Measurements from ENCODE around the gene CYP4F8.

GRCh38 chr19:15656467-15656866 is 41.4 kb downstream of the CYP4F8 start:
- no peak for TF ChIP-seq CTCF (IDR thresholded peaks at IDR 0.05)
- TF ChIP-seq POLR2A (IDR thresholded peaks at IDR 0.05) = no peak
- no peak for TF ChIP-seq POLR2AphosphoS5 (IDR thresholded peaks at IDR 0.05)

Measured in breast epithelium (tissue), 3 donors.